Measurements from ENCODE around the gene LMO3. TPM values are rescaled to one million over a fixed set of nuclear protein-coding genes. Genes with fewer than 3 reads are reported as not detected.

Gene LMO3
- total RNA-seq, 5 donors from 2014 or later (not counting 1 experiment from before 2014, with no cell fraction given) = 0.13 to 0.61 (median 0.36) TPM; not detected in 2

GRCh38 chr12:16499611-16500010, 106.4 kb downstream of the LMO3 start:
- Histone ChIP-seq H3K4me1 (ENCODE audit: control insufficient read depth in 1 of 2, extremely low read depth in 1 of 2, insufficient read depth in 2 of 2, low read length in 2 of 2) (no peaks in the 10 kb centered on the region), H3K27me3 (replicated peaks in 1 of 2; ENCODE audit: control insufficient read depth in 2 of 2, extremely low read depth in 1 of 2, insufficient read depth in 2 of 2, low read length in 1 of 2) (no peaks in the 10 kb centered on the region), H3K9me3 (no peaks in the 10 kb centered on the region), H3K4me3 (ENCODE audit: control insufficient read depth in 1 of 2, extremely low read depth in 1 of 2, low read length in 1 of 2) (no peak overlapping the region), H3K27ac (ENCODE audit: low read length) (no peak overlapping the region), H3K36me3 (ENCODE audit: control insufficient read depth in 2 of 2, extremely low read depth in 1 of 2, insufficient read depth in 1 of 2, low read length in 1 of 2) (no peaks in the 10 kb centered on the region)
- ATAC-seq (replicated peaks in 1 of 4) (no peak), DNase-seq (no peak)
- Mint-ChIP-seq H3K27ac (no peak overlapping the region), H3K4me3 (no peak overlapping the region), H3K27me3 (no peaks in the 10 kb centered on the region), H3K4me1 (no peaks in the 10 kb centered on the region), H3K36me3 (no peaks in the 10 kb centered on the region), H3K9me3 (peaks cover 7 to 17% (median 11%) of the 10 kb centered on the region in 3 donors)
- CTCF ChIA-PET = no interaction called here
- 89% methylated on average over 3 of the region's 7 CpGs for WGBS (ENCODE audit: insufficient coverage)
- POLR2A ChIA-PET = no interaction called here
